22Rv1 (cell line): Measurements from ENCODE around the gene KLHL21.

Experiments
- ZFX ChIP-seq: fragments of 450-650 bp; IDR thresholded peaks from 2 replicates; pipeline ENCODE4 v1.6.1; 2017; ENCODE audit warnings: antibody characterized with exemption, borderline replicate concordance
- TF ChIP-seq, protein P1 (sequence below): fragments of 450-650 bp; IDR thresholded peaks from 2 replicates; pipeline ENCODE4 v1.5.1; 2017; ENCODE audit warnings: mild to moderate bottlenecking

DNA sequence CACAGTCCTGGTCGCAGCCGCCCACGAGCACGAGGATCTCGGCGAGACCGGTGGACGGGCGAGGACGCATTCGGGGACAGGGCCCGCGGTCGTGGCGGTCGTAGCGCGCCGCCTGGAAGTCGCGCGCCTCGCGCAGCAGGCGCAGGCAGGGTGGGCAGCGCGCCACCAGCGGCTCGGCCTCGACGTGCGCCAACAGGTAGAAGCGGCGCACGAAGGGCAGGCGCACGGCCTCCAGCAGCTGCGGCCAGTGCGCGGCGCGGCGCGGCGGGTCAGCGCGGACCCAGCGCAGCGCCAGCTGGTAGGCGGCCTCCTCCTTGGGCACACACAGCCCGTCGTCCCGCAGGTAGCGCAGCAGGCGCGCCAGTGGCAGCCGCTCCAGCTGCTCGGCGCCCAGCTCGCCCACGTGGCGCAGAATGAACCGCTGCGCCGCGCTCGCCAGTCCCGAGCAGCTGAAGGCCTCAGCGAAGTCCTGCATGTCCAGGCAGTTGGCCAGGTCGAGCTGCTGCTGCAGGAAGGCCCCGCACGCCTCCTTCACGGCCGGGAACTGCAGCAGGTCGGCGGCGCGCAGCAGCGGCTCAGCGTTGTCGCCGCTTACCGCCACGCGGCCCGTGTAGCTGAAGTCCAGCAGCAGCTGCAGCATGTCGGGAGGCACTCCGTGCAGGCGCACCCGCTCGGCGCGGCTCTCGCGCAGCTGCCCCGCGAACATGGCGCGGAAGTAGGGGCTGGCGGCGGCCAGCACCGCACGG, 573 bp downstream of the KLHL21 start:
- TF ChIP-seq, protein P1, sequence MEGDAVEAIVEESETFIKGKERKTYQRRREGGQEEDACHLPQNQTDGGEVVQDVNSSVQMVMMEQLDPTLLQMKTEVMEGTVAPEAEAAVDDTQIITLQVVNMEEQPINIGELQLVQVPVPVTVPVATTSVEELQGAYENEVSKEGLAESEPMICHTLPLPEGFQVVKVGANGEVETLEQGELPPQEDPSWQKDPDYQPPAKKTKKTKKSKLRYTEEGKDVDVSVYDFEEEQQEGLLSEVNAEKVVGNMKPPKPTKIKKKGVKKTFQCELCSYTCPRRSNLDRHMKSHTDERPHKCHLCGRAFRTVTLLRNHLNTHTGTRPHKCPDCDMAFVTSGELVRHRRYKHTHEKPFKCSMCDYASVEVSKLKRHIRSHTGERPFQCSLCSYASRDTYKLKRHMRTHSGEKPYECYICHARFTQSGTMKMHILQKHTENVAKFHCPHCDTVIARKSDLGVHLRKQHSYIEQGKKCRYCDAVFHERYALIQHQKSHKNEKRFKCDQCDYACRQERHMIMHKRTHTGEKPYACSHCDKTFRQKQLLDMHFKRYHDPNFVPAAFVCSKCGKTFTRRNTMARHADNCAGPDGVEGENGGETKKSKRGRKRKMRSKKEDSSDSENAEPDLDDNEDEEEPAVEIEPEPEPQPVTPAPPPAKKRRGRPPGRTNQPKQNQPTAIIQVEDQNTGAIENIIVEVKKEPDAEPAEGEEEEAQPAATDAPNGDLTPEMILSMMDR, result peak; percentile 15; the same call in 1 of the 2 replicates
- TF ChIP-seq ZFX, result no peak
